BLaER1 treated with 17β-estradiol and CSF1 and Interleukin-3, amounts not matched to agents 10 nM and 100 nM (cell line): Measurements from ENCODE around the gene ZNF423.

Source experiments
- H3K27ac ChIP-seq, 11 experiments: shearing (Covaris generic); formaldehyde crosslinking; 2 replicates each; pipeline ENCODE4 v1.8.1; 2022
- H3K27me3 ChIP-seq, 11 experiments: shearing (Covaris generic); formaldehyde crosslinking; 2 replicates each; pipeline ENCODE4 v1.8.1; 2022
- H3K36me3 ChIP-seq, 11 experiments: shearing (Covaris generic); formaldehyde crosslinking; 2 replicates each; pipeline ENCODE4 v1.8.1; 2022
- H3K4me1 ChIP-seq, 10 experiments: shearing (Covaris generic); formaldehyde crosslinking; 2 replicates each; pipeline ENCODE4 v1.8.1; 2022
- H3K4me2 ChIP-seq, 11 experiments: shearing (Covaris generic); formaldehyde crosslinking; 2 replicates each; pipeline ENCODE4 v1.8.1; 2022
- H3K4me3 ChIP-seq, 10 experiments: shearing (Covaris generic); formaldehyde crosslinking; 2 replicates each; pipeline ENCODE4 v1.8.1; 2022
- H3K9ac ChIP-seq, 11 experiments: shearing (Covaris generic); formaldehyde crosslinking; 2 replicates each; pipeline ENCODE4 v1.8.1; 2022
- H3K9me3 ChIP-seq, 11 experiments: shearing (Covaris generic); formaldehyde crosslinking; replicated peaks in 1 of 11; 2 replicates each; pipeline ENCODE4 v1.8.1; 2022
- H4K20me1 ChIP-seq, 11 experiments: shearing (Covaris generic); formaldehyde crosslinking; 2 replicates each; pipeline ENCODE4 v1.8.1; 2022
- Cebpa-rat ChIP-seq, 11 experiments: shearing (Covaris generic); IDR thresholded peaks; 2 replicates each; pipeline ENCODE4 v1.8.1; 2022

The ZNF423 gene

GRCh38 chr16:49726155-49726554 lies 129.8 kb downstream of the ZNF423 start:
- Histone ChIP-seq H3K4me3 (no peak overlapping the region), H3K27me3 (no peaks in the 10 kb centered on the region), H3K4me2 (peak overlapping the region in 8 of 11 experiments; percentile 15 to 65 (median 55); a peak in 13 of 22 replicates), H3K9me3 (peaks cover 13 to 28% (median 22%) of the 10 kb centered on the region in 11 experiments), H3K9ac (no peak overlapping the region), H3K27ac (no peak overlapping the region), H3K36me3 (peaks cover 9 to 38% (median 28%) of the 10 kb centered on the region in 11 experiments; a peak in 20 of 22 replicates), H3K4me1 (peaks cover 0 to 18% (median 17%) of the 10 kb centered on the region in 10 experiments; a peak in 16 of 20 replicates), H4K20me1 (peaks cover 0 to 7% (median 0%) of the 10 kb centered on the region in 11 experiments; a peak in 2 of 22 replicates)
- no peak for TF ChIP-seq Cebpa-rat (IDR thresholded peaks at IDR 0.05)

- Histone ChIP-seq H3K4me3 (no peak overlapping the region), H3K36me3 (peaks cover 9 to 33% (median 25%) of the 10 kb centered on the region in 11 experiments; a peak in 20 of 22 replicates), H3K4me1 (peaks cover 0 to 18% (median 17%) of the 10 kb centered on the region in 10 experiments; a peak in 16 of 20 replicates), H3K4me2 (peak overlapping the region in 8 of 11 experiments; percentile 15 to 65 (median 55); a peak in 12 of 22 replicates), H4K20me1 (peaks cover 0 to 7% (median 0%) of the 10 kb centered on the region in 11 experiments; a peak in 2 of 22 replicates), H3K27ac (no peak overlapping the region), H3K9ac (no peak overlapping the region), H3K9me3 (peaks cover 13 to 23% (median 19%) of the 10 kb centered on the region in 11 experiments), H3K27me3 (no peaks in the 10 kb centered on the region)
- TF ChIP-seq Cebpa-rat (IDR thresholded peaks at IDR 0.05) = no peak
Measured at GRCh38 chr16:49725651-49726050, 130.3 kb downstream of the ZNF423 start.

- TF ChIP-seq Cebpa-rat (IDR thresholded peaks at IDR 0.05) = no peak
- H3K9ac ChIP-seq = no peak overlapping the region
- no peaks in the 10 kb centered on the region for H3K27me3 ChIP-seq
Measured at GRCh38 chr16:49724774-49725173, 131.1 kb downstream of the ZNF423 start.

GRCh38 chr16:49723310-49723709 lies 132.6 kb downstream of the ZNF423 start:
- Histone ChIP-seq H3K4me1 (peaks cover 0 to 18% (median 17%) of the 10 kb centered on the region in 10 experiments; a peak in 16 of 20 replicates), H4K20me1 (peaks cover 0 to 7% (median 0%) of the 10 kb centered on the region in 11 experiments; a peak in 2 of 22 replicates), H3K4me3 (no peak overlapping the region), H3K9ac (no peak overlapping the region), H3K27ac (no peak overlapping the region), H3K36me3 (peaks cover 0 to 13% (median 4%) of the 10 kb centered on the region in 11 experiments; a peak in 9 of 22 replicates), H3K9me3 (peaks cover 0 to 10% (median 0%) of the 10 kb centered on the region in 11 experiments; a peak in 2 of 22 replicates), H3K27me3 (no peaks in the 10 kb centered on the region), H3K4me2 (no peak overlapping the region)
- no peak for TF ChIP-seq Cebpa-rat (IDR thresholded peaks at IDR 0.05)

More at GRCh38 chr16:49724774-49725173, 131.1 kb downstream of the ZNF423 start:
- Histone ChIP-seq H3K36me3 (peaks cover 3 to 24% (median 16%) of the 10 kb centered on the region in 11 experiments; a peak in 19 of 22 replicates), H3K9me3 (peaks cover 6 to 15% (median 11%) of the 10 kb centered on the region in 11 experiments), H3K4me1 (peaks cover 0 to 18% (median 17%) of the 10 kb centered on the region in 10 experiments; a peak in 16 of 20 replicates), H3K27ac (no peak overlapping the region), H3K4me2 (no peak overlapping the region), H3K4me3 (no peak overlapping the region), H4K20me1 (peaks cover 0 to 7% (median 0%) of the 10 kb centered on the region in 11 experiments; a peak in 2 of 22 replicates)

- Histone ChIP-seq H3K9me3 (peaks cover 0 to 12% (median 0%) of the 10 kb centered on the region in 11 experiments; a peak in 2 of 22 replicates), H3K36me3 (peaks cover 0 to 8% (median 0%) of the 10 kb centered on the region in 11 experiments; a peak in 4 of 22 replicates), H3K4me3 (no peak overlapping the region), H4K20me1 (0 out of 22 replicates have a peak, but pooled peaks cover 0 to 5% (median 0%) of the 10 kb centered on the region in 11 experiments), H3K27ac (no peak overlapping the region), H3K27me3 (no peaks in the 10 kb centered on the region), H3K4me1 (0 out of 20 replicates have a peak, but pooled peaks cover 0 to 3% (median 0%) of the 10 kb centered on the region in 10 experiments), H3K9ac (no peak overlapping the region), H3K4me2 (no peak overlapping the region)
- TF ChIP-seq Cebpa-rat (IDR thresholded peaks at IDR 0.05) = no peak
Measured at GRCh38 chr16:49720225-49720624, 135.7 kb downstream of the ZNF423 start.

- H3K27me3 ChIP-seq = no peaks in the 10 kb centered on the region
- H3K27ac ChIP-seq = no peak overlapping the region
- H3K9ac ChIP-seq = no peak overlapping the region
- H3K9me3 ChIP-seq = peaks cover 0 to 12% (median 0%) of the 10 kb centered on the region in 11 experiments; a peak in 2 of 22 replicates
- peaks cover 0 to 5% (median 0%) of the 10 kb centered on the region in 11 experiments; a peak in 1 of 22 replicates for H4K20me1 ChIP-seq
- H3K4me2 ChIP-seq = no peak overlapping the region
- no peak for TF ChIP-seq Cebpa-rat (IDR thresholded peaks at IDR 0.05)
- peaks cover 0 to 21% (median 8%) of the 10 kb centered on the region in 10 experiments; a peak in 14 of 20 replicates for H3K4me1 ChIP-seq
- no peak overlapping the region for H3K4me3 ChIP-seq
- H3K36me3 ChIP-seq = peaks cover 0 to 8% (median 0%) of the 10 kb centered on the region in 11 experiments; a peak in 3 of 22 replicates
Measured at GRCh38 chr16:49717689-49718088, 138.2 kb downstream of the ZNF423 start.

GRCh38 chr16:49716339-49716934 lies 139.5 kb downstream of the ZNF423 start:
- Histone ChIP-seq H4K20me1 (peaks cover 0 to 5% (median 0%) of the 10 kb centered on the region in 11 experiments; a peak in 1 of 22 replicates), H3K36me3 (peaks cover 0 to 8% (median 0%) of the 10 kb centered on the region in 11 experiments; a peak in 3 of 22 replicates), H3K27ac (no peak overlapping the region), H3K27me3 (no peaks in the 10 kb centered on the region), H3K4me3 (no peak overlapping the region), H3K4me1 (peaks cover 0 to 27% (median 15%) of the 10 kb centered on the region in 10 experiments; a peak in 14 of 20 replicates), H3K9me3 (peaks cover 0 to 12% (median 0%) of the 10 kb centered on the region in 11 experiments; a peak in 2 of 22 replicates), H3K4me2 (no peak overlapping the region), H3K9ac (no peak overlapping the region)
- no peak for TF ChIP-seq Cebpa-rat (IDR thresholded peaks at IDR 0.05)

GRCh38 chr16:49713770-49714169 lies 142.1 kb downstream of the ZNF423 start:
- no peak overlapping the region for H3K4me3 ChIP-seq
- TF ChIP-seq Cebpa-rat (IDR thresholded peaks at IDR 0.05) = no peak
- H3K27ac ChIP-seq = no peak overlapping the region
- peak overlapping the region in 1 of 11 experiments; percentile 65; a peak in 2 of 22 replicates for H3K4me2 ChIP-seq
- H3K36me3 ChIP-seq = peaks cover 0 to 7% (median 0%) of the 10 kb centered on the region in 11 experiments; a peak in 2 of 22 replicates
- peaks cover 0 to 6% (median 0%) of the 10 kb centered on the region in 11 experiments; a peak in 1 of 22 replicates for H3K9me3 ChIP-seq
- H4K20me1 ChIP-seq = peaks cover 0 to 11% (median 0%) of the 10 kb centered on the region in 11 experiments; a peak in 4 of 22 replicates
- peaks cover 0 to 52% (median 39%) of the 10 kb centered on the region in 10 experiments; a peak in 14 of 20 replicates for H3K4me1 ChIP-seq
- H3K9ac ChIP-seq = no peak overlapping the region
- H3K27me3 ChIP-seq = no peaks in the 10 kb centered on the region
